Renal cortical epithelial cell (primary cell): ENCODE measurements around the gene LGALS7B. TPM values are rescaled to one million over a fixed set of nuclear protein-coding genes. Genes with fewer than 3 reads are reported as not detected.

Experiments used
- total RNA-seq: library from RNA; depleted of rRNA; stranded (reverse); fragments of >200 nt; gene quantifications from 2 replicates; pipeline ENCODE4 v1.2.3, GENCODE V29; 2014

LGALS7B gene
- total RNA-seq, 1 donor from 2014 or later: not detected

Other genes starting within 250 kb of the LGALS7B start
- gene MAP4K1, start 171.2 kb upstream of the LGALS7B start, total RNA-seq: 0.25 TPM in 1 of 2 replicates, not detected in the other
- 328 and 420 TPM in 2 replicates for gene EIF3K, start 170.0 kb upstream of the LGALS7B start, total RNA-seq
- 513 and 1,377 TPM in 2 replicates for gene ACTN4, start 141.6 kb upstream of the LGALS7B start, total RNA-seq
- gene CAPN12, start 44.7 kb upstream of the LGALS7B start, total RNA-seq: 2.6 and 3.6 TPM in 2 replicates
- gene LGALS7, start 15.7 kb upstream of the LGALS7B start, total RNA-seq: not detected in 2 replicates
- gene LGALS4, start 23.7 kb downstream of the LGALS7B start, total RNA-seq: not detected in 2 replicates
- gene ECH1, start 42.6 kb downstream of the LGALS7B start, total RNA-seq: 11.3 and 37.8 TPM in 2 replicates
- 218 and 338 TPM in 2 replicates for gene HNRNPL, start 60.8 kb downstream of the LGALS7B start, total RNA-seq
- 10.0 and 19.1 TPM in 2 replicates for gene RINL, start 89.1 kb downstream of the LGALS7B start, total RNA-seq
- gene SIRT2, start 110.4 kb downstream of the LGALS7B start, total RNA-seq: 28.7 and 38.6 TPM in 2 replicates
- gene NFKBIB, start 110.8 kb downstream of the LGALS7B start, total RNA-seq: 13.7 and 16.9 TPM in 2 replicates
- gene CCER2, start 123.0 kb downstream of the LGALS7B start, total RNA-seq: 0.15 TPM in 1 of 2 replicates, not detected in the other
- gene SARS2, start 141.6 kb downstream of the LGALS7B start, total RNA-seq: 16.8 and 17.0 TPM in 2 replicates
- 38.4 and 49.8 TPM in 2 replicates for gene MRPS12, start 141.7 kb downstream of the LGALS7B start, total RNA-seq
- 25.2 and 82.6 TPM in 2 replicates for gene FBXO17, start 186.5 kb downstream of the LGALS7B start, total RNA-seq
- 5.8 and 5.9 TPM in 2 replicates for gene FBXO27, start 243.3 kb downstream of the LGALS7B start, total RNA-seq